Non-pigmented ciliary epithelial cell (primary cell): Measurements from ENCODE around the gene TNS3.
A peak's percentile ranks its signal among the peaks of the same experiment; 100 is the strongest.
"Not testable (repeated sequence)": the region's sequence is repeated elsewhere in the genome, so short reads cannot be mapped to it uniquely, and the experiment has no call there.

Source experiments
- DNase-seq: peaks from one replicate; pipeline ENCODE4 v3.0.0-alpha.2; 2010; ENCODE audit warnings: low read depth

Gene TNS3

DNA sequence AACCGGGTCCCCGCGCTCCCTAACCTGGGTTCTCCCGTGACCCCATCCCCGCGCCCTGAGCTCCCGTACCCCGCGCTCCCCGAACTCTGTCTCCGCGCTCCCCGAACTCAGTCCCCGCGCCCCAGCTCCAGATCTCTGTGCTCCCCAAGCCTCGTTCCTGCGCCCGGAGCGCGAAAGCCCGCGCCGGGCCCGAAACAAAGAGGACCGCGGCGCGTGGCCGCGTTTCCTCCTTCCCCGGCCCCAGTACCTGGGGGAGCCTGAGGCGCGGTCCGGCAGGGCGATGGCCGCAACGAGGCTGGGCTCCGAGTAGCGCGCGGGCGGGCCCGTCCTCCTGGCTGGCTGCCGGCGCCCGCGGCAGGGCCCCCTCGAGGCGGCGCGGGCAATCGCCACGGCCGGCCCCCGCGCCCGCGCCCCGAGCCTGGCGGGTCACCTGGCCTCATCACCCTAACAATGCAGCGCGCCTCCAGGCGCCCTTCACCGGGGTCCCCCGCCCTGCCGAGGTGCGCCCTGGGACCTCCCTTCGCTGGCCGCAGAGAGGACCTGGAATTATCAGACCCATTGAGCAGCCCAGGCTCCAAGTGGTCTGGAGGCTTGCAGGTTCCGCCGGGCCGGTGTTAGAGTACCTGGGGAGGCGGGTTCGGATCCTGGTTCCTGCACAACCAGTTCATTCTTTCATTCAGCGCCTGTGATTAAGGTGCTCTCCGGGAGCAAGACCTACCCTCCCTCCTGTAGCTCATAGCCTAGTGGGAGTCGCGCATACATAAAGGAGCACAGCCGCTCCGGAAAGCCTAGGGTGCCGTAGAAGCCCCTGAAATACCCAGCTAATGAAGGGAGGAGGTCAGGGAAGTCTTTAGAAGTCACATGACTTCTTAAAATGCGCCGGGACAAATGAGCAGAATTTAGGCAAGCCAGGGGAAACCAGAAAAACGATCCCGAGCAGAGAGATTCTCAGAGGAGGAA, at the start of gene TNS3:
TSS of gene TNS3 (minus strand) at position 308 of the 960 bp plus-strand sequence. CDS start 142,475 bp downstream, outside the sequence.
- no peak for DNase-seq

DNA sequence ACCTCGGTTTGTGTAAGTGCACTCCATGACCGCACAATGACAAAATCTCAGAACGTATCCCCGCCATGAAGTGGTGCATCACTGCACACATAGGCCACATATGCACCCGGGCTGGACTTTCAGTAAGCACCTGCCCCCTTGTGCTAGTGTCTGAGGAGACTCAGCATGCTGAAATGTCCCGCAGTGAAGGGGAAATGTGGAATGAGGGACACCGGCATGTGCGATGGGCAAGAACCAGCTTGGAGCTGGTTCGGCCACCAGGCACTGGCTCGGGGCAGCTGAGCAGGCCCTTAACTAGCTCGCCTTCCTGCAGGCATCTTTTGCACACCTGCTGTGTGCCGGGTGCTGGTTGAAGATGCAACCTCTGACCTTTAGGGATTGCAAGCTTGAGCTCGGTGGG, 49.8 kb upstream of the TNS3 start:
- no peak for DNase-seq

DNA sequence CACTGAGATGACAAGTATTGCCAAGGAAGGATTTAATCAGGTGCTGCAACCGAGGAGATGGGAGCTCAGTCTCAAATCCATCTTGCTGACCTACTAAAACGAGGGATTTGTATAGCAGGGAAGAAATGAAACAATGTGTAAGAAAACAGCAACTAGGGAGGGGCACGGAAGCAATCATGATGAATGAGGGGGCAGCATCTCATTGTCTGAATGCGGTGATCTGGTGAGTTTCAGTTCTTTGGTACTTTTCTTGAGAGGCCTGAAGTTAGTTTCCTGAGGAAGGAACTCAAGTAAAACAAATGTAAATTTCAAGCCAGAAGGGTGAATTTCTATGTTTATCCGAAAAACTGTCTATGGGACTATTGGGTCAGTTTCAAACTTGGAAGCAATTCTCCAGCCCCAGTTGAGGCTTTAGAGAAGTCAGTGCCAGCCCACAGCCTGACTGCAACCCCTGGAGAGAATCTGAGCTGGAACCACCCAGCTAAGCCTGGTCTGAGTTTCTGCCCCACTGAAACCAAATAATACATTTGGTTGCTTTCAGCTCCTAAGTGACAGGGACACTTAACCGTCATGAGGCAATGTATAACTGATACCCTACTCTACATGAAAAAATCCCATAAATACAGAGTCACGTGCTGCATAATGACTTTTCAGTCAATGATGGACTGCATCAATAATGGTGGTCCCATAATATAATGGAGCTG, 45.8 kb upstream of the TNS3 start:
- DNase-seq = no peak

DNA sequence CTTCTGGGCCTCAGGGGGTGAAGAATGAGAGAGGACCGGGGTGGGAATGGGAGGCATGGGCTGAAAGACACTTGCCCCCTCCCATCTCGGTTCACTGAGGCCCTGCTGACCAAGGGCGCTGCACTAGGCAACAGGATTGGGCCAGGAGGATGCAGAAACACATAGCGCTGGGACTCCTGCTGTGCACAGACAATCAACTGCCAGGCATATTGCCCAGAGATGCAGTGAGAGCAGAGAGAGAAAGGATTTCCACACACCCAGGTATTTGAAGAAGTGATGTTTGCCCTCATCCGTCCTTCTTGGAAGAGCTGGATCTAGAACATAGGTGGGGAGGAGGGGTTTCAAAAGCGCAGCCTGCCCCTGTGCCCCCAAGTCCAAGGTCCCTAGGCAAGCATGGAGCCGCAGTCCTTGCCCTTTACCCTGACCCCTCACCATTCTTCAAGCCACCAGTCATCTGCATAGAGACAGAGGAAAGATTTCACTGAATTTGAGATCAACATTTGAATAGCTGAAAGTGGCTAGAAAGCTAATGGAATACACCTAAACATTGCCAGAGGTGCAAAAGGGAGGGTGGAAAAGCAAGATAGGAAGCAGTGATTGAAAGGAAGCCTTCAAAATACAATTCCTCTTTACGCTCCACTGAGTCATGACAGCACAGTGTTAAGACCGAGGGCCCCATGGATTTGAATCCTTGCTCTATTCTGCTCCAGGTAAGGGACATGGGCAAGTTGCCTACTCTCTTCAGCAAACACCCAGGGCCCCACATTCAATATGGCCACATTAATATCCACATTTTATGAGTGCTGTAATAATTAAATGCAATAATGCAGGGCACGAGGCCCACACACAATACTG, 44.2 kb upstream of the TNS3 start:
- no peak for DNase-seq

DNA sequence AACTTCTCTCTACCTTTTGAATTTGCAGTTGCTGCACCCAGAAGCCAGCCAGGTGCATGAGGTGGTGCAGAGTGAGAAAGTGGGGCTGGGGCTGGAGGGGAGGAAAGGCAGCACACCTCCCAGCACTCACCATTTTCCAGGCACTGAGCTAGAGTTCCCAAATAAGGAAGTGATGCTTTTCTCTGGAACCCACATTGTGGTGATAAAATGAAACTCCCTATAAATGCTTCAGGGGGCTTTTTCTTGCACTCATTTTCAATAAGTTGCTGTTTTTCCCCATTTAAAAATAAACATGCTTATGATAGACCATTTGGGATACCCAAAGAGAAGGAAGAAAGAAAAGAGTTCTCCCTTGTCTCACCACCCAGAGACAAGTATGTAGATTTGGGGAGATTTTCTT, 42.8 kb upstream of the TNS3 start:
- no peak for DNase-seq

DNA sequence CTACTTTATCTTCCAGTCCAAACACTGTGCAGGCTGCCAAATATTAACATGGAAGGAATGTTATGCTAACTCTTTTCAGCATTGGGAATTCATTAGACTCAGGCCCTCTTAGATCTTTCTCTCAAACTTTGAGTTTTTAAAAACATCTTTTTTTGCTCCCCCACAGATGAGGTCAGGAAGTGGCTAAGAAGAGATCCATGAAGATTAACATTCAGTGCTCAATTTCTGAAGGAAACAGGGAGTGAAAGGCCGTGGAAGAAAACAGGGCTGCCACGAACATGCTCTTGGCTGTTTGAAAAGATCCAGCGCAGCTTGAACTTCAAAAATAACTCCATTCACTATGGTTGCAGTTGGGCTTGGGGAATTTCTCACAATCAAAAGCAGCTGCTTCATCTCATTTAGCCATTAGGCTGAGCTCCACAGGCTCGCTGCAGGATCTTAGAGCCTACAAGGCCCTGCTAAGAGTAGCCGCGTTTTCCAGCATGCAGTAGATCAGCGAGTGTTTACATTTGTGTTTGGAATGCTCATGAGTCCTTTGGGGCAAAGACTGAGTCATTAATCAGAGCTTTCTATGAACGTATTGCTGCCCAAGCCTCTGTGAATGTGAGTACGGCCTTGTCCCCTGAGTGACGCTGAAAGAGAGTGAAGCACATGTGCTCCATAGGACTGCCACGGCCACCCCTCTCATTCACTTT, 41.2 kb upstream of the TNS3 start:
- DNase-seq = peak; percentile 82

DNA sequence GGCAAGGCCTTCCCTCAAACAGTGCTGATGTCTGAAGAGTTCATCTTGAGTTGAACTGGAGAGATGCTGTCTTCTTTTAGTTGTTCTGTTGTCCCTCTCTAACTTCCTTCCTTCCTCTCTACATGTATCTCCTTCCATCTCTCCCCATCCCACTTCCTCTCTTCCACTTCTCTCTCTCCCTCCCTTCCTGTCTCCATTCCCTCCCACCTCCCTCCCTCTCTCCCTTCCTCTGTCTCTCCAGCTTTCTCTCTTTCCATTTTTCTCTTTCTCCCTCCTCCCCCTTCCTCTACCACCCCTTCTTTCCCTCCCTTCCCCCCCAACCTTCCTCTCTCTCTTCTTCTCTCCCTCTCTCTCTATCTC, 40.7 kb upstream of the TNS3 start:
- no peak for DNase-seq

DNA sequence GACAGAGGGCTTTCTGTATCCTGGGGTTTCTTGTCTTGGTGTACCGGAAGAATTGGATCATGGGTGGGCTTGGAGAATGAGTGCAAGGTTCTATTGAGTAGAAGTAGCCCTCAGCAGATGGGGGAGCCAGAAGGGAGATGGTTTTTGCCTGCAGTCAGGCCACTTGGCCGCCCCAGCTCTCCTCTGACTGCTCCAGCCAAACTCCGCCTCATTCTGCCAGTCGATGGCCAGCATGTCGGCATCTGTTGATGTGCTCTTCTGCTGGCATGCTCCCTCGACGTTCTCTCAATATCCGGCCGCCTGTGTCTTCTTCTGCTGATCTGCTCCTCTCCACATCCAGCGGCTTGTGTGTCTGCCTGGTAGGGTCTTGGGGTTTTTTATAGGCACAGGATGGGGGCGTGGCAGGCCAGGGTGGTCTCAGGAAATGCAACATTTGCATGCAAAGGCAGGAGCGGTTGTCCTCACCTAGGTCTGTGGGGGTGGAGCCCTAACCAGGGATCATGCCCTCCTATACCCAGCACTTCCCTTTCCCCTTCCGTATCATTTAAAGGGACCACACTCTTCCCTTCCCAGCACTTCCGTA, 40.2 kb upstream of the TNS3 start:
- DNase-seq = no peak

DNA sequence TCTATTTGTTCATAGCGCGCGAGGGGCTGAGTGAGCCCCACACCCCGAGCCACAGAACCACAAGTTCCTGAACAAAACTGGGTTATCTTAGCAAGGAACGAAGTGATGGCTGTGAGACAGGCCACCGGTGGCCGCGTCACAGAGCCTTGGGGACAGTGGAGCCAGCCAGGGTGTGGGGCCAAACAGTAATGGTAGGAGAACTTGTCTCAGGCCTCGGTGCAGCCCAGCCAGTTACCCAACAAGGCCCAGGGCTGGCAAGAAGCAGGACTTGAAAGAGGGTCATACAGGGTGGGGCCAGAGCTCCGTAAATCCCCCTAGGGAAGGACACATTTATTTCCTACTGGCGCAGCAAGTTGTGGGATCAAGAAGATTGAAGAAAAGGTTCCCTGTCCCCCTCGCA, 39.4 kb upstream of the TNS3 start:
- no peak for DNase-seq

DNA sequence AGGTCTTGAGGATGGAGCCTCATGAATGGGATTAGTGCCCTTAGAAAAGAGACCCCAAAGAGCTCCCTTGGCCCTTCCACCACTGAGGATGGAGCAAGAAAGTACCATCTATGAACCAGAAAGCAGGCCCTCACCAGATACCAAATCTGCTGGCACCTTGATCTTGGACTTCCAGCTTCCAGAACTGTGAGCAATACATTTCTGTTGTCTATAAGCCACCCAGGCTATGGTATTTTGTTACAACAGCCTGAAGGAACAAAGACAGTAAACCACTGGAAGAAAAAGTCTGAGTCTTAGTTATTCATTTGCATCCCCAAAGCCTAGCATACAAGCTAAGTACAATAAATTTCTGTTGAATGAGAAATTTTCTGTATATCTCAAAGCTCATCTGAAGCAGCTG, 37.9 kb upstream of the TNS3 start:
- no peak for DNase-seq

DNA sequence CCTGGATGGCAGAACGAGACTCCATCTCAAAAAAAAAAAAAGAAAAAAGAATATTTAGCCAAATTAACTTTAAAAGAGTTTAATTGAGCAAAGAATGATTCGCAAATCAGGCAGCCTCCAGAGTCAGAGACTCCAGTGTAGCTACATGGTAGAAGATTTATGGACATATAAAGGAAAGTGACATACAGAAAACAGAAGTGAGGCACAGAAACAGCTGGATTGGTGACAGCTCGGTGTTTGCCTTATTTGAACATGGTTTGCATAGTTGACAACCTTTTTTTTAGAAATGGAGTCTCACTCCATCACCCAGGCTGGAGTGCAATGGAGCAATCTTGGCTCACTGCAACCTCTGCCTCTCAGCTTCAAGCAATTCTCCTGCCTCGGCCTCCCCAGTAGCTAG, 35.2 kb upstream of the TNS3 start:
- DNase-seq = no peak

DNA sequence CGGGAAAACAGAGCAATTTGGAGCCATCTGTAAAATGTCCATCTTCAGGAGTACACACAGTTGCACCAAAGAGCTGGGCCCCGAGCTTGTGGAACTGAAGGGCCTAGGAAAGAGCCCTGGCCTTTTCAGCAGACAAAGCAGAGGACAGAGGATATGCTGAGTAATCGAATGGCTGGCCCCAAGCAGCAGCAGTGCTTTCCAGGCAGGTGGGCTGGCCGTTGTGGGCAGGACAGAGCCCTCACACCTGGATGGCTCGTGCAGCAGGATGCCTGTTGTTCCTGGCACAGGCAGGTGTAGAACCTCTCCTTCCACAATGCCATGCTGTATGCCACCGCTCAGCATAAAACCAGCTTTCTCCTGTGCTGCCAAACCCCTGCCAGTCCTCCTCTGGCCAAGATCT, 32.5 kb upstream of the TNS3 start:
- no peak for DNase-seq

DNA sequence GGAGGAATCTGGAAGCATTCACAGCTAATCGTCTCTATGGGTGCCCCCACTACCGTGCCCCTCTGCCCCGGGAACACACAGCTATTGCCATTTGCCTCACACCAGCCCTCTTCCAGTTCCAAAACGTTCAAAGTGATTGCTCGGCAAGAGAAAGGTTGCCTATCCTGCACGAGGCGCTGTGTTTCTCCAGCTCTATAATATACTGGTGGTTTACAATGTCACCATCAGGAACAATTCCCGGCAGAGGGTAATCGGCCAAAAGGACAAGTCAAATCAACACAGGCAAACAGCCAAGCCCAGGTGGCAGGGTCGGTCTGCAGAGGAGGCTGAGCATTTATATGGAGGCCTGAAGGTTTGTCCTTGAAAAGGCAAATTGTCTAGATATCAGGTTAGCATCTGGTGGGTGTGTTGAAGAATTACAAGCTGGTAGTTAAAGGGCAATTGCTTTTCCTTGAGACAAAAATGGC, 29.2 kb upstream of the TNS3 start:
- DNase-seq = no peak

DNA sequence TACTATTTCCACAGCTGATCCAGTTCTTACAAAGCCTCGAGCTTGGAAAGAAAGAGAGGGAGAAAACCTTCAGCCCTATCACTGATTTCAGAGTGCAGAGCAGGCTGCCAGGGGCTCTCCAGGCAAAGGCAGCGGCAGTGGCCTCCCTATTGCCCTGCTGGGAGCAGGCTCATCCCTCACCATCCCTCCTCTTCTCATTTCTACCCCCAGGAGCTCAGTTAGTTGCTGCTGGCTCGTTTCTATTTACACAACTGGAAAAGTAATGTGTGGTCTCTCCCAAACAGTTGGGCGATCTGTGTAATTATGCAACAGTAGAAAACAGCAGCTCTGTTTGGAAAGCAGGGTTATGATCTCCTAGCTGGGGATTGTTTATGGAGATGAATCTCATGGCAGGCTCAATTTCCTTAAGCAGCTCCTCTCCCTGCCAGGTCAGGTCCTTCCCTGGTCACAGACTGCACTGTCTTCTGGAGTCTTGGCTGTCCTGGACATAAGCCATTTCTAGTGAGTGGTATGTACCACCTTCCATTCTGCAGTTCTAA, 28.7 kb upstream of the TNS3 start:
- DNase-seq = no peak

DNA sequence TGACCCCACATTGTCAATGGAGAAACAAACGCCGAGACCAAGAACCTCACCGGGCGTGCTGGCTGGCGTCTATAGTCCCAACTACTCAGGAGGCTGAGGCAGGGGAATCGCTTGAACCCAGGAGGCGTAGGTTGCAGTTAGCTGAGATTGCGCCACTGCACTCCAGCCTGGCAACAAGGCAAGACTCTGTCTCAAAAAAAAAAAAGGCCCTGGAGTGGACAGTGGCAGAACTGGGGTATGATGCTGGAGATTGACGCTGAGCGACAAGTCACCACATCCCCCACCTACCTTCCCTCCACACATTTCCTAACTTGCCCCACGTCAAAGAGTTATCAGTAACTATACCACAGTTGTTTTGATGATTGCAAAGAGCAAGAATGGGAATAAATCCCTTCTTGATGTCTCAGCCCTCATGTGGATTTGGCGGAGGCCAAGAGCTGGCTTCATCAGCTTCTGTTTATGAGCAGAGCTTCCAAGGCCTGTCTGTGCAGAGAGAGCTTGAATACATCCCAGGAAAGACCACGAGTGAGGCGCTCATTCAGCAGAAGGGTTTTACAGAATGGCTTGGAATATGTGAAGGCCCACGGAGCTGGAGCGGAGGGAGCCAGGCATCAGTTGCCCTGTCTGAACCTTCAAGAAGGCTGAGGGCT, 28.0 kb upstream of the TNS3 start:
- peak; percentile 61 for DNase-seq

DNA sequence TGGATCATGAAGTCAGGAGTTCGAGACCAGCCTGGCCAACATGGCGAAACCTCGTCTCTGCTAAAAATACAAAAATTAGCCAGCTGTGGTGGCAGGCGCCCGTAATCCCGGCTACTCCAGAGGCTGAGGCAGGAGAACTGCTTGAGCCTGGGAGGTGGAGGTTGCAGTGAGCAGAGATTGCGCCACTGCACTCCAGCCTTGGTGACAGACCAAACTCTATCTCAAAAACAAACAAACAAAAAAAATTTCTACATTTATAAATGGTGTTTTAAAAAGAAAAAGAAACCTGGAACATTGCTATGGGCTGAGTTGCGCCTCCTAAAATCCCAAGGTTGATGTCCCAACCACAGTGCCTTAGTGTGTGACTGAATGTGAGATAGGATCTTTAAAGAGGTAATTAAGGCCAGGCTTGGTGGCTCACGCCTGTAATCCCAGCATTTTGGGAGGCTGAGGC, 24.7 kb upstream of the TNS3 start:
- DNase-seq = not testable (repeated sequence)

DNA sequence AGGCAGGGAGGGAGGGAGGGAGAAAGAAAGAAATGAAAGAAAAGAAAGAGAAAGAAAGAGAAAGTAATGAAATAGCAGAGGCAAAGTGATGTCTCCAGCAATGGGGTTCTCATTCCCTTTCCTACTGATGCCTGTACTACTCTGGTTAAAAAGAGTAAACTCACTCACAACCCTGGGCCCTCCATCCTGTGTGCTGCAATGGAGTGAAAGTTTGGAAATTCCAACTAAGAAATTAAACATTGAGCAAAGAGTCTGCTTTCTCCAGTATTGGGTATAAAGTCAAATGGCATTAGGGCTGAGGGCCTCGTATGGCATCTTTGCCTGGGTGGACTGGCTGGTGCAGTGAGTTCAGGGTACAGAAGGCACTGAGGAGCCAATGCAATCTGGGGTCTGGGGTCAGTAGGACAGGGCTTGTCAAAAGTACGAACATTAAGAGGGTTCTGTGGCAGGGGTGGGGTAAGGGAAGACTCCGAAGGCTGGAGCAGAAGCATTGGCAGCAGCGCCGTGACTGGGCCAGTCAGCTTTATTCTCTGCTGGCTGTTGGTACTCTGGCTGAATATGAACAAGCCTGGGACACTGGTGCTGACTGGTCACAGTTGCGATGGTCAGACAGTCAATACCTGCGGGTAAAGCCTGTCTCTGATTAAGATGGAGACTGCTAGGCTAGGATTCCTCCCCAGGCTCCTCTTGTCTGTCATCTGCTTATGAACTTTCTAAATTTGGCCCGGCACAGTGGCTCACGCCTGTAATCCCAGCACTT, 24.1 kb upstream of the TNS3 start:
- no peak for DNase-seq

DNA sequence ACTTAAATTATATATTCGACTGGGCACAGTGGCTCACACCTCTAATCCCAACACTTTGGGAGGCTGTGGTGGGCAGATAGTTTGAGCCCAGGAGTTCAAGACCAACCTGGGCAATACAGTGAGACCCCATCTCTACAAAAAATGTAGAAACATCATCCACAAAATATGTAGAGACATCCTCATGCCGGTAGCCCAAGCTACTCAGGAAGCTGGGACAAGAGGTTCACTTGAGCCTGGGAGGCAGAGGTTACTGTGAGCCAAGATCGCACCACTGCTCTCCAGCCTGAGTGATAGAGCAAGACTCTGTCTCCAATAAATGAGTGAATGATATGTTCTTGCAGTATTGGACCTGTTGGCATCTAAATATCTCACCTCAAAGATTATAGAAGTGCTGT, 22.6 kb upstream of the TNS3 start:
- DNase-seq = no peak

DNA sequence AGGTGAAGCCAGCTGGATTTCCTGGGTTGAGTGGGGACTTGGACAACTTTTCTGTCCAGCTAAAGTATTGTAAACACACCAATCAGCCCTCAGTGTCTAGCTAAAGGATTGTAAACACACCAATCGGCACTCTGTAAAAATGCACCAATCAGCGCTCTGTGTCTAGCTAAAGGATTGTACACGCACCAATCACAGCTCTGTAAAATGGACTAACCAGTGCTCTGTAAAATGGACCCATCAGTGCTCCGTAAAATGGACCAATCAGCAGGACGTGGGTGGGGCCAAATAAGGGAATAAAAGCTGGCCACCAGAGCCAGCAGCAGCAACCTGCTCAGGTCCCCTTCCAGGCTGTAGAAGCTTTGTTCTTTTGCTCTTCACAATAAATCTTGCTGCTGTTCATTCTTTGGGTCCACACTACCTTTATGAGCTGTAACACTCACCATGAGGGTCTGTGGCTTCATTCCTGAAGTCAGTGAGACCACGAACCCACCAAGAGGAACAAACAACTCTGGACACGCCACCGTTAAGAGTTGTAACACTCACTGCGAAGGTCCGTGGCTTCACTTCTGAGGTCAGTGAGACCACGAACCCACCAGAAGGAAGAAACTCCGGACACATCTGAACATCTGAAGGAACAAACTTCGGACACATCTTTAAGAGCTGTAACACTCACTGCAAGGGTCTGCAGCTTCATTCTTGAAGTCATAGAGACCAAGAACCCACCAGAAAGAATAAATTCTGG, 21.8 kb upstream of the TNS3 start:
- DNase-seq = not testable (repeated sequence)
